Medulla oblongata (tissue), 1 donor: ENCODE results near the gene SLC16A4.
"Not testable (repeated sequence)": the region's sequence is repeated elsewhere in the genome, so short reads cannot be mapped to it uniquely, and the experiment has no call there.

Experiments
- DNase-seq: peaks from one replicate; pipeline ENCODE4 v3.0.0-alpha.2; 2015; ENCODE audit errors: extremely low spot score

Gene SLC16A4

DNA sequence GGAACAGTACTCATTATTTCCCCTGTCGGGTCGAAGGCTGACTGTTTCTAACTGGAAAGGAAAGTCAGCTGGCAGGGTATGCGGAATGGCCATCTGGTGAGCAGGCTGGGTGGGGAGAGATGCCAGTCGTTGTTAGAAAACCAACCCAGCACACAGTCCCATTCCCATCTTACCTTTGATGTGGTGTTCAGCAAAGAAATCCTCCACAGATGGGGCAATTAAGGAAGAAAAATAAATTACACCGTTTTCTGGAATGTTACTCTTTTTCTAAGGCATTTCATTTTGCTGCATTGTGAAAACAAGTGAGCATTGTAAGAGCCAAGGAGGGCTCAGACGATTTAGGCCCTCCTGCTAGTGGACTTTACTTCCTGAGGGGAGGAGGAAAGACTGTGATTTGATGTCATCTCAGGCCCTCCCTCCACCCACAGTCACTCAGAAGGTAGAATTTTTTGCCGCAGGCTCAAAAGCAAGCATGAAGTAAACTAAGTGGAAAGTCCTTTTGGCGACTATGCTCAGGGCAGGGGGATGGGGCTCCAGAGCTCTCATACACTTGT lies at the start of gene SLC16A4:
Gene SLC16A4, minus strand, starts transcription at position 335 of the 554 bp plus-strand sequence. CDS start 1,703 bp downstream, outside the sequence.
- peak; percentile 27 for DNase-seq

DNA sequence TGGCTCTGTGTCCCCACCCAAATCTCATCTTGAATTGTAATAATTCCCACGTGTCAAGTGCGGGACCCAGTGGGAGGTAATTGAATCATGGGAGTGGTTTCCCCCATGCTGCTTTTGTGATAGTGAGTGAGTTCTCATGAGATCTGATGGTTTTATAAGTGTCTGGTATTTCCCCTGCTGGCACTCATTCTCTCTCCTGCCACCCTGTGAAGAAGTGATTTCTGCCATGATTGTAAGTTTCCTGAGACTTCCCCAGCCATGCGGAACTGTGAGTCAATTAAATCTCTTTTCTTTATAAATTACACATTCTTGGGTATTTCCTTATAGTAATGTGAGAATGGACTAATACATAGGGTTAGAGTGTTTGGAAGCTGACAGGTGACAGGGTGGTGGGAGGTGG lies 49.0 kb upstream of the SLC16A4 start:
- not testable (repeated sequence) for DNase-seq

DNA sequence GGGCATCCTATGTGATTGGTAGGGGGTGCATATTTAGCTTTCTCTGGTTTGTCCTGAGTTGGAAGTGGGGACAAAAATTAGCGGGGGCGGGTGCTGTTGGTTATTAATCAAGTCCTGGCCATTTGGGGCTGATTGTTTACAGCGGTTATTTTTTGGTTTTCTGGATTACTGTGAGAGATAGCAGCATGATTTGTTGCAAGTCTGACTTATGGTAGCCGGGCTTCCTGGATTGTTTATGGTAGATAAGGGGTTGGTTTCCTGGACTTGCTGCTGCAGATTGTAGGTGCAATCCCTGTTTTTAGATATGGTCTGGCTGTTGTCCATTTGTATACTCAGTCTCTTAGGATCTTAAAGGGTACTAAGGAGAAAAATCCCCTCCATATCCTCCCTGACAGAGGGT lies 48.1 kb upstream of the SLC16A4 start:
- no peak for DNase-seq

DNA sequence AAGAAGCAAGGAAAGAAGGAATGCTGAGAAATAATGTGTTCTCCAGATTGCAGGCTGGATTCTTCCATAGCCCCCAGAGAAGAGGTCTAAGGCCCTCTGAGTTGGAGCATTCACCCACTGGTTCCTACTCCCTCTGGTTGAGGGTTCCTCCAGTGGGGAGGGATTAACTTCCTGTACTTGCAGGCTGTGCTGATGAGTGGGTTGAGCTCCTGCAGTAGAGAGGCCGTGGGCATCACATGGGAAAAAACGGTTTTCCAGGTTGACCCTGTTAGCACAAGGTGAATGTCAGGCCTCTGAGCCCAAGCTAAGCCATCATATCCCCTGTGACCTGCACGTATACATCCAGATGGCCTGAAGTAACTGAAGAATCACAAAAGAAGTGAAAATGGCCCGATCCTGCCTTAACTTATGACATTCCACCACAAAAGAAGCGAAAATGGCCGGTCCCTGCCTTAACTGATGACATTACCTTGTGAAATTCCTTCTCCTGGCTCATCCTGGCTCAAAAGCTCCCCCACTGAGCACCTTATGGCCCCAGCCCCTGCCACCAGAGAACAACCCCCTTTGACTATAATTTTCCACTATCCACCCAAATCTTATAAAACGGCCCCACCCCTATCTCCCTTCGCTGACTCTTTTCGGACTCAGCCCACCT lies 46.9 kb upstream of the SLC16A4 start:
- DNase-seq: not testable (repeated sequence)

DNA sequence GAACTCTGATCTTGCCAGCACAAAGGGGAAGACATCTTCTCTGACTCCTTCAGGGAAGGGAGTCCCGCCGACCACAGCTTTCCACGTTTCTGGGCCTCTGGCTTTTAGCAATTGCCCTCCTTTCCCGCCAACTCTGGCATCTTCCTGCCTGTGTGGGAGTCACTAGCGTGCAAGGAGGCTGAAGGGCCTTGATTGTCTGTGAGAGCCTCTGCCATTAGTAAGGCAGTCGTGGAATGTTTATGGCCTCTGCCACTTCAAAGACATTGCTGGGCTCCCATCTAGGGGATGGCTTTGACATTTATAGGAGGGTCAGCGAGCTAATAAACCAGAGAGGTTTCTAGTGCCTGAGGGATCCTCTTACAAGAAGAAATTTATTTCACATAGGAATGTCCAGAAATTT lies 45.8 kb upstream of the SLC16A4 start:
- no peak for DNase-seq

DNA sequence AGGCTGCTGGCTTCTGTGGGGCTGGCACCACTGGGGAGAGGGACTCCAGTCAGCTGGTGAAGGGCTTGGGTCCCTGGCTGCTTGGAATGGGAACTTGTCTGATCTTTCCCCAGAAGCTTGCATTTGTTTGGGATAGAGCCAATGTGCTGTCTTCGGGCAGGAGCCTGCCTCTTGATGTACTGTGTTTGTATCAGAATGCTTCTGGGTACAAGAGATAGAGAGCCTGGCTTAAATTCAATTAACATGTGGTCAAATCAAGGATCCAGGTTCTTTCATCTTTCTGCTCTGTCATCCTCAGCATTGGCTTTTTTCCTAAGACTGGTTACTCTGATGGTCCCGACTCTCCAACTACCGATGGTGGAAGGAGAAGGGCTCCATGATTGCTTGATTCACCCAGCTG lies 44.1 kb upstream of the SLC16A4 start:
- no peak for DNase-seq

DNA sequence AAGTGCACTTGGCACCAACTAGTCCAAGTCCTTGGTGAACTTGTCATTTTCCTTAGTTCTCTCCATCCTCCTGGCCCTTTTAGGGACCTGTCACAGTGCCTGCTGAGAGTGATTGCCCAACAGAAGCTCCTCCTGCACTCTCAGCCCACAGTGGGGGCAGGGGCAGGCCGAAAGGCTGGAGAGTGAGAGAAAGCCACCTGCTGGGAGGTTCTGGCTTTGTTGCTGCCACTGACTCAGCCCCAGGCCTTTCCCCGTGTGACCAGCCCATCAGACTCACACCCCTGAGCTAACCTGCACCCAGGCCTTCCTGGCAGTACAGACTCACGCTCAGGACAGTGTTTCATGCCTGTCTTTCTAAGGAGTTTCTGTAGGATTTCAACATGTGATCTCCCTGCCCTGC lies 43.0 kb upstream of the SLC16A4 start:
- DNase-seq: peak; percentile 47

DNA sequence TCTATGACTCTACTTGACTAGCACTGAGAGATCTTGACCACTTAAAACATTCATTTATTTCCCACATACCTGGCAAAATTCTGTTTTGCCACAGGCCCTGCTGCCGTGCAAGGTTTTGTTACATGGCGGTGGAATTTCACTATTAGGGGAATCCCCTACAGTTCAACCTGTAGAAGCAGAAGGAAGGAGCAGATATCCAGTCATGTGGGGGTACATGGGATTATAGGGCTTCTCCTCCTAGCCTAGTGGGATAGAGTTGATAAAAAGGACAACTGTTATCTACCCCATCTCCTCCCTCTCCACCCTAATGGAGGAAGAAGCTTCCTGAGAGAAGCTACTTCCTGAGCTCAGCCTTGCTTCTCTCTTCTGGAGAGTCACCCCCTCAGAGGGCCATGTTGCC lies 42.4 kb upstream of the SLC16A4 start:
- DNase-seq: no peak

DNA sequence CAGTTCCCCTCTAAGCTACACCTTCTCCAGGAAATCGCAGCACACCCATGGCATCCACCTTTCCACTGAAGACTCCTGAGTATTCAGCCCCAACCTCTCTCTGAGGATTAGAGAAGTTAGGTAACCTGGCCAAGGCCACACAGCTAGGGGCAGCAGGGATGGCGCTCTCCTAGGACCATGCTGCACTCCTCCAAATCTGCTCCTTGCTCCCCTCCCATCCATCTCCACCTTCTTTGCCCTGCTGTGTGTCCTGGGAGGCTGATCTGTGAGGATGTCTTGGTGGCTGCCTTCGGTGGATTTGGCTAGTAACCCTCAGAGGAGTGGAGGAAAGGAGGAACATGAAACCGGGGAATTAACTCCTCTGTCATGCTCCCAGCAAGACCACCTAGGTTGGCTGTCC lies 40.1 kb upstream of the SLC16A4 start:
- no peak for DNase-seq

DNA sequence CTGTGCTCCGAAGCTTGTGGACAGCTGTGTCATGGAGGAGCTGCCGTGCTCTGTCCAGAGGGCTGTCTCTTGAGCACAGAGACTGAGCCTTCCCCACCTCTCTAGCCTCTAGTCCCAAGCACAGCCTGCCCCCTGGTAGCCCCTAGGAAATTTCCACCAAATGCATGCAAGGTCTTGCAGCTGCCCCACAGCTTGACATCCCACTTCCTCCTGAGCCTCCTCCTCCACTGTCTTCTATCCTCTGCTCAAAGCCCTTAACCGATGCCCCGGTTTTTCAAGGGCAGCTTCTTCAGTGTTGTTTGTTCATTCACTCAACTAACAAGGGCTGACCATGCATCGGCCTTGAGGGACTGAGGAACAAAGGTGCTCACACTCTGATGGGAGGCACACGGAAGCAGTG lies 39.5 kb upstream of the SLC16A4 start:
- DNase-seq: no peak

DNA sequence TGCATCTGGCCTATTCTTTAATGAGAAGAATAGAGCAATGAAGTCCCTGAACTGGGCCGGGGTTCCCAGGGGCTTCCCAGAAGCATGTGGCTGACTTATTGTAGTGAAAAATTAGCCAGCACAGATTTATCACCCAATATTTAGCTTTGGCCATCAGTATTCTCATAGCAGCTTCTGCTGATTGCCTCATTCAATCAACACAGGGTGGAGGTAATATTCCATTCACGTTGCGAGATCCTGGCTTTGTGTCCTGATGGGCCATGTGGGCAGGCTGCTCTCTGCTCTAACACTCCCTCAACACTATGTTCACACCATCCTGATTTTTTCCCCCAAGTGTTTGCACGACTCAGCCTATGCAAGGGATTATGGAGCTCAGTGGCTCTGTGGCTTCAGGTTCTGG lies 38.1 kb upstream of the SLC16A4 start:
- DNase-seq: no peak

DNA sequence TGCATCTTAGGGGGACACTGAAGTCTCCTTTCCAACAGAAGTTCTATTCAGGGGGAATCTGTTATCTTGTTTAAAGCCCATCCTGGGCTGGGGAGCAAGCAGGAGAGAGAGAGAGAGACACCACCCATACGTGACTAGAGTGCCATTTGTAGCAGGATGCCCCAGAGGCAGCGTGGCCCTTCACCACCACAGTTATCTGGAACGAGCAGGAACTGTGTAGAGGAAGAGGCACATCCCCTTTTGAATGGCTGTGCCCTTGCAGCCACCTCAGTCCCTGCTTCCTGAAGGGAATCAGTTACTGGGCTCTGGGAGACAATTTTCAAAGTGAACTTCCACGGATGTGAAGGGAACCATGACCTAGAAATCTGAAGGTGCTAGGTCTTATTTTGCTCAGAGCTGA lies 36.0 kb upstream of the SLC16A4 start:
- DNase-seq: no peak

DNA sequence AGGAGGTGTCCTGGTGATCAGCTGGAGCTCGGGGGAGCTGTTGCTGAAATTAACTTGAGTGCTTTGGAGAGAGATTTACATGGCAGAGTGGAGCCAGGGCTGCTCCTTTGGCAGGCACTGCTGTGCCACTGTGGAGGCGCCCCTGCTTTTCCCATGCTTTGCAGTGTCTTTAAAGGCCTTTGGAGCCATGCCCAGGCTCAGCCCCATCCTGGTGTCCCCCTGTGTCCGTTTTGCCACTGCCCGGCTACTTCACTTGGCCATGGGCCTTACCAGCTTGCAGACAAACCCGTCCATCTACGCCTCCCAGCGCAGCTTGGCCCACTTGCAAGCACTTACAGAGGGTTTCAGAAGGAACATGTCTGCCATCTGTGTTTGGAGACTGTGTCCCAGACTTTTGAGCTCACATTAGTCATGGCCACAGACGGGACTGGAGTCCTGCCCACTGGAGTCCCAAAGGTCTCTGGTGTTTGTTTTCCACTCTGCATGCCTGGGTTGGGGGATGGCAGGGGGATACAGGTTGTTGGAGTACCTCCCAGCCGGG lies 34.9 kb upstream of the SLC16A4 start:
- DNase-seq: peak; percentile 53

DNA sequence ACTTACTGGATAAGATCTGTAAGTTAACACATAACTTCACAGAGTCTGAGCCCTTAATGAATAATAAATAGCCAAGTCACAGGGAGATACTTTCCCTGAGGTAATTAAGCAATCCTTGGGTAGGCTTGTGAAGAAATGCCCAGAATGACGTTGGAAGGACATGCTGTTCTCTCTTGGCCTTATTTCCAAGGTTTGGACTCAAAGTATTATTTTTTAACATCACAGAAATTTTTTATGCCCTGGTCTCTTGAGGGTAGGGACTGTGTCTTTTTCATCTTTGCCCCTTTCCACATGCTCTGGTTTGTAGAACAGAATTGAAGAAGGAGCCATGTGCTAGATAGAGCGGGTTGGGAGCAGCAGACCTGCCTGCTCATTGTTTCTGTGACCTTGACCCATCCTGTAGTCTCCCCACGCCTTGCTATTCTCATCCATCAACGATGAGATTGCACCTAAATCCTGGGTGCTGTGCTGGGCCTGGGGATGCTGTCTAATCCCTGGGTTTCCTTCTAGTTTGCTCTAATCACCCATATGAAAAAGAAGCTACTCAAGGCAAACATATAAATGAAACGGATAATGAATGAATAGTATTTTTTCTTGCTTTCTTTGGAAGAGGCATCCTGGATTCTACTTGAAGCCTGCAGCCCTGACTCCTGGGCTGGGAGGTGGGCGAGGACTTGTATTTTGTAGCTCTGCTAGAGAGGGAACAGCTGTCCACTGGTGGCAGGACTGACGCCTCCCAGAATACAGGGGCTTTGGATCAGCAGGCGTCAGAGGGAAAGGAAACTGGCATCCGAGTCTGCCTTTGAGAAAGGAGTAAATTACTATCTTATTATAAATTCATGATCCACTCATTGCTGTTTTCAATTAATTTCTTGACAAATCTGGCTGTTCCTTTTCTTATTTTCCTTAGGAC lies 34.1 kb upstream of the SLC16A4 start:
- no peak for DNase-seq

DNA sequence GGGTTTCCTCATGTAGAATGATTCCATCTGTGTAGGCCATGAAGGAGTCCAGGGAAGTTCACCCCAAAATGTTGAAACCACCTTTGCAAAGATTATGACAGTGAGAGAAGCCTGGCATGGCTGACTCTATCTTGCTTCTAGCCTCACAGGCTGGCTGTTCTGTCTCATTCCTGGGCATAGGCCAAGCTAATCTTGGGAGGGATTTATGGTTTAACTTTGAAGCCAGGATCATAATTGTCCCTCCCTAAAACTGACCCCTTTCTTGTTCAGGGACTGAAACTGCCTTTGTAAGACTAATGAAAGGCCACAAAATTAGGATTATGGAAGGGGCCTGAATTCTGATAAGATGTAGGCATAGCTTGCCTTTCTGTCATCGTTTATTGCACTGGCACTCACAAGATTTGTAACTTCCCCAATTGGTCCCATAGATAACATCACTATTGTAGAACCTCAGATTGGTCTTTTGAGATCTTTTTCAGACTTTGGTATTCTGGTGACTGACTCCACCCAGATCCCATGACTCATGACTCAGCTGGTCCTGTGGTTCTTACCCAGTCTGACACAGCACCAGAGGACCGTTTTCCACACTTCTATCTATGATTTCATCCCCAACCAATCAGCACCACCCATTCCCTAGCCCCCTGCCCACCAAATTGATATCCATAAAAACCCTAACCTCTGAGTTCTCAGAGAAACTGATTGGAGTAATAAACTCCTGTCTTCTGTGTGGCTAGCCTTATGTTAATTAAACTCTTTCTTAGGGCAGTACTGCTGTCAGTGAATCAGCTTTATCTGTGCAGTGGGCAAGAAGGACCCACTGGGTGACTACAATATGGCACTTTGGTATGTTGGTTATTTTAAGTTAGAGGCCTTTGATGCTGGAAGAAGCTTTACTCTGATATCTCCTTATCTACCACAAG lies 30.3 kb upstream of the SLC16A4 start:
- DNase-seq: no peak

DNA sequence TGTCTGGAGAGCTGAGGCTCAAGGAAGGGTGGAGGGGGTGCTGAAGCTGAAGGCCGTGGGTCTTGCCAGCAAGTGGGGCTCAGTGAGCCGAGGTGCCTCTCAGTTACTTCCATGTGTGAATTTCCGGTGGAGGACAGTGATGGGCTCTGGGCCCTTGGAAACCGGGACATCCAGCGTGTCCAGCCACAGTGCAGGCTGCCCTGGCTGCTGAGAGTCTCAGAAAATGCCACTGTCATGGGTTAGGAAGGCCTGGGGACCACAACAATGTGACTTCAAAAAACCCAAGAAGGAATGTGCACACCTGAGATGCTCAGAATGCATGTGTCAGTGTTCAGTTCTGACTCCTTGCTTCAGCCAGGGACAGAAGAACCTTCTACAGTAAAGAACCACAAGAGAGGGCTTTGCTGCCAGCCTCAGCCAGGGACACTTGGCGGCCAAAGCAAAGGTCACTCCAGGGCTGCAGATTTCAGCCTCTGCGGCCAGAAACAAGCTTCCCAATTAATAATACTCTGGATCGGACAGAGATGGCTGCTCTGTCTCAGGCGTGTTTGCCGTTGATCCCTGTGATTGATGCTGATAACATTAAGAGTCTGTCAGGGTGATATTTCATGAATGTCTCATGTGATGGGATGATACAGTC lies 29.3 kb upstream of the SLC16A4 start:
- no peak for DNase-seq

DNA sequence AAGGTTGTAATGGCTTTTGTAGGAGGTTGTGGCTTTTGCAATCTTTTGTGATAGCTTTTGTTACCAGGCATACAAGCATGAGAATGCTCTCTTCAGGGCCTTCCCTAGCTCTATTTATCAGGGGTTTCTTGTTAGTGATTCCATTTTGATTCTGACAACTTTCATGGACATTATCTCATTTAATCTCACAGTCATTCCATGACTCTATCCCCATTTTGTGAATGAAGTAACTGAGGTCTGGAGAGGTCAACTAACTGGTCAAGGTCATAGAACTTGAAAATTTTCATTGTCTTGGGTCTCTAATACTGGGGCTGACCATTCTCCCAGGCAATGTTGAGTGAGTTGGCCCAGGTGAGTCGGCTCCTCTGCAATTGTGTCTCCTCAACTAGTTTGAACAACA lies 27.9 kb upstream of the SLC16A4 start:
- no peak for DNase-seq

DNA sequence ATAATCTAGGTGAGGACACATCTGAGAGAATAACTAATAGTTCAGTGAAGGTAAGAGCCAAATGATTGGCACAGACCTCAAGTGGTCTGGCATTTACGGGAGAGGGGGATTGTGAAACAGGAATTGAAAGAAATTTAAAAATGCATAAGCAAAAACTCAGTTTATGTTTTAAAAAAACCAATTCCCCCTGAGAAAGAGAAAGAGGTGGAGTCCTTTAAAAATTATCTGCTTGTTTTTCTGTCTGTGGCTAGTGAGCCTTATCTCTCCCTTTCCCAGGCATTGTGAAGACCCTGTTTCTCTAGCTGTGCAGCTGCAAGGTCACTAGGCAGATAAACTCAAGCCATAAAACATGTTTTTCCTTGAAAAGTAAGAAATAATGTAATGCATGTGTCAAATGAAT lies 22.2 kb upstream of the SLC16A4 start:
- not testable (repeated sequence) for DNase-seq

DNA sequence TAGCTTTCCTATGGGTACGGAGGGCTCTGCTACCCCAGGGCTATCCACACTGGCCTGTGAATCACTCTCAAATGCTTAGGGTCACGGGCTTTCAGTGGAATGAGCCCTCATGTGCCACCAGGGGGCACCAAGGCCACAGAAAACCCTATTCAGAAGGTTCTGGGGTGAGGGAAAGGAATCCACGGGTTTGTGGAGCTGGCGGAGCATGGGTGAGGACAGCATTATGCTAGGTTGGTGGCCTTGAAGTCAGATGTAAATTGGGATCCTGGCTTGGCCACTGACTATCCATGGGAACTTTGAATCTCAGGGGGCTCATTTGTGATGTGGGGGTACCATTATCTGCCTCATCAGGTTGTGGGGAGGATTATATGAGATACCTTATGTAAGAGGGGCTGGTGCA lies 21.8 kb upstream of the SLC16A4 start:
- DNase-seq: peak; percentile 85

DNA sequence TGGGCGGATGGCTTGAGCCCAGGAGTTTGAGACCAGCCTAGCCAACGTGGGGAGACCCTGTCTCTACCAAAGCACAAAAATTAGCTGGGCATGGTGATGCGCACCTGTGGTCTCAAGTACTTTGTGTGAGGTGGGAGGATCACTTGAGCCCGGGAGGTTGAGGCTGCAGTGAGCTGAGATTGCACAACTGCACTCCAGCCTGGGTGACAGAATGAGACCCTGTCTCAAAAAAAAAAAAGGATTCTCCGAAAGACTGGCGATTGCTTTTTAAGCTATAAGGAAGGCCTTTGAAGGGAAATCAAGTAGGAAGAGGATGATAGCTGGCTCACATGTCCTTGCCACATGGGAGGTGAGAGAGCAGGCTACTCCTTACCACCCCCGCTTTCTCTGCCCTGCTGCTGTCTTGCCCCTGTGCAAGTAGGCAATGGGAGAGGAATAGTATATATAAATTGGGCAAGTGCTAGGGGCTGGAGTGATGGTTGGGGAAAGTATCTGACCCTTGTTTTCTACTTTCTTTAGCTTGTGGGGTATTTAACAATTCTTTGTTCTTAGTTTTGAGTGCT lies 20.4 kb upstream of the SLC16A4 start:
- DNase-seq: no peak

DNA sequence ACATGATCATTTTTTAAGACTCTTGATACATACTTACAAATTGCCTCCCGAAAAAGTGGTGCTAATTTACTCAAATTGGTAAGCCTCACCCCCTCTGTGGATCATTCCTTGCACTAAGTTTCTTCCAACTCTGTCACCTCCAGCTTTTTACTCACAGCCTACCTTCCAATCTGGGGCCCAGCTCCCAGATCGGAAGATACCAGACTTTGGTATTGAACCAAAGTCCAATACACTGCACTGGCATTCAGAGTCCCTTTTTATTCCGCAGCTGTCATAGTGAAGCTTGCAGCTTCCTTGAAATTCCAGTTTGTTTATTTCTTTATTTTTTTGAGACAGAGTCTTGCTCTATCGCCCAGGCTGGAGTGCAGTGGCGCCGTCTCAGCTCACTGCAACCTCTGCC lies 18.5 kb upstream of the SLC16A4 start:
- DNase-seq: no peak
